Endodermal cell (in vitro differentiated cells): ENCODE data around the gene CMPK1. TPM values are rescaled to one million over a fixed set of nuclear protein-coding genes. Genes with fewer than 3 reads are reported as not detected.
"Not testable (repeated sequence)": the region's sequence is repeated elsewhere in the genome, so short reads cannot be mapped to it uniquely, and the experiment has no call there.

Experiments used
- DNase-seq: peaks from one replicate; pipeline ENCODE4 v3.0.0-alpha.2; 2017
- H3K27ac ChIP-seq: 2 replicates; pipeline ENCODE4 v1.5.1; 2013; ENCODE audit warnings: mild to moderate bottlenecking, low read depth, low read length, moderate library complexity
- H3K27me3 ChIP-seq: 2 replicates; pipeline ENCODE4 v1.6.1; 2013; ENCODE audit warnings: mild to moderate bottlenecking, low read length, moderate library complexity; ENCODE audit not compliant: insufficient read depth, control insufficient read depth, poor library complexity, severe bottlenecking
- H3K36me3 ChIP-seq: 2 replicates; pipeline ENCODE4 v1.7.0; 2013; ENCODE audit warnings: mild to moderate bottlenecking, low read length, moderate library complexity; ENCODE audit not compliant: control insufficient read depth, insufficient read depth
- H3K4me1 ChIP-seq: one replicate; pipeline ENCODE4 v1.7.0; 2013; ENCODE audit warnings: low read length; ENCODE audit not compliant: control insufficient read depth, insufficient read depth
- H3K4me3 ChIP-seq: 2 replicates; pipeline ENCODE4 v1.5.1; 2013; ENCODE audit warnings: mild to moderate bottlenecking, low read length, moderate library complexity
- H3K9ac ChIP-seq: 2 replicates; pipeline ENCODE4 v1.6.1; 2013; ENCODE audit warnings: mild to moderate bottlenecking, low read length, moderate library complexity; ENCODE audit not compliant: poor library complexity, severe bottlenecking; ENCODE audit errors: extremely low read depth
- H3K9me3 ChIP-seq: 2 replicates; pipeline ENCODE4 v1.6.1; 2013; ENCODE audit warnings: mild to moderate bottlenecking, low read length, moderate library complexity; ENCODE audit not compliant: control insufficient read depth
- H3K27ac Mint-ChIP-seq: 2 replicates; pipeline ENCODE4 v1.8.0; 2020; ENCODE audit warnings: mixed read lengths
- H3K27me3 Mint-ChIP-seq: 2 replicates; pipeline ENCODE4 v1.8.0; 2021; ENCODE audit warnings: mild to moderate bottlenecking, mixed read lengths; ENCODE audit not compliant: insufficient read depth
- H3K36me3 Mint-ChIP-seq: 2 replicates; pipeline ENCODE4 v1.8.0; 2020; ENCODE audit warnings: low read depth, mixed read lengths
- H3K4me1 Mint-ChIP-seq: 2 replicates; pipeline ENCODE4 v1.8.0; 2020; ENCODE audit warnings: mixed read lengths
- H3K4me3 Mint-ChIP-seq: 2 replicates; pipeline ENCODE4 v1.8.0; 2020; ENCODE audit warnings: mild to moderate bottlenecking, moderate library complexity, mixed read lengths
- H3K9me3 Mint-ChIP-seq: 2 replicates; pipeline ENCODE4 v1.8.0; 2020; ENCODE audit warnings: mild to moderate bottlenecking, mixed read lengths
- CTCF ChIP-seq: fragments of 200-600 bp; sonication (generic); conservative IDR thresholded peaks from 2 replicates; pipeline ENCODE4 v1.5.0; 2021; ENCODE audit warnings: antibody characterized with exemption, mild to moderate bottlenecking
- WGBS, 2 experiments: methylation state at CpG; one replicate each; pipeline versions ENCODE4 v1.1.5 to v1.1.7; 2013; ENCODE audit warnings: missing lambda C conversion rate in 2 of 2, mixed read lengths in 1 of 2; ENCODE audit not compliant: insufficient coverage in 1 of 2, insufficient read length in 1 of 2; 5-methylcytosine and 5-hydroxymethylcytosine counted together
- long read RNA-seq, 4 experiments: library from polyadenylated mRNA in 2 of 4; library from RNA in 1 of 4; library from capped mRNA in 1 of 4; stranded (forward) in 3 of 4; unstranded in 1 of 4; transcript quantifications; one replicate each; pipeline ENCODE4 v2.0.0, GENCODE V29; 2020 to 2021; ENCODE audit warnings: inconsistent platforms in 1 of 4
- polyA plus RNA-seq, 2 experiments: library from polyadenylated mRNA; stranded (reverse); fragments of 50-300 nt; gene quantifications; one replicate each; pipeline ENCODE4 v1.2.3, GENCODE V29; 2013
- total RNA-seq, 2 donors: library from RNA; stranded (reverse); fragmentation: NEBNext Ultra II Directional in 1 of 2; extraction: Animal tissue kit (Norgen Biotek cat#: 25700) in 1 of 2; gene quantifications; 2 replicates in 1 of 2; 3 replicates in 1 of 2; pipeline ENCODE4 v1.2.1, GENCODE V29; 2021

CMPK1 gene
- total RNA-seq, result 10 to 100 TPM; 41.6 to 42.0 TPM
- 51.7 TPM for polyA plus RNA-seq (2013, experiment 1 of 2)
- polyA plus RNA-seq (2013, experiment 2 of 2), result 52.1 TPM
- long read RNA-seq, experiment 1, transcript CMPK1-203 (6 exons, 2,930 nt), result major isoform, 23 of 33 reads
- long read RNA-seq, experiment 1, partial matches to known transcripts, result 6 of 33 reads
- long read RNA-seq, experiment 1, other reads (novel, unspliced or antisense), result 4 of 33 reads
- long read RNA-seq, experiment 2, transcript CMPK1-203 (6 exons, 2,930 nt), result major isoform, 98 of 105 reads
- long read RNA-seq, experiment 2, partial matches to known transcripts, result 2 of 105 reads
- long read RNA-seq, experiment 2, other reads (novel, unspliced or antisense), result 5 of 105 reads
- long read RNA-seq, experiment 3, transcript CMPK1-203 (6 exons, 2,930 nt), result major isoform, 220 of 228 reads
- long read RNA-seq, experiment 3, partial matches to known transcripts, result 3 of 228 reads
- long read RNA-seq, experiment 3, other reads (novel, unspliced or antisense), result 2 of 228 reads
- long read RNA-seq, experiment 4, transcript CMPK1-203 (6 exons, 2,930 nt), result major isoform, 26 of 30 reads
- long read RNA-seq, experiment 4, partial matches to known transcripts, result 3 of 30 reads
- long read RNA-seq, experiment 4, other reads (novel, unspliced or antisense), result 1 of 30 reads

GRCh38 chr1:47333578-47333921, at the start of gene CMPK1:
Gene CMPK1, plus strand, starts transcription at chr1:47333790. Its CDS starts 156 bp downstream, at chr1:47333946.
- Histone ChIP-seq H3K4me3 (peak within 1 kb of the TSS; percentile 81), H3K4me1 (no peaks in the 10 kb centered on the region), H3K9me3 (no peaks in the 10 kb centered on the region), H3K9ac (peak within 1 kb of the TSS; percentile 84), H3K27ac (peak within 1 kb of the TSS; percentile 95), H3K36me3 (peaks cover under 1% of the 10 kb centered on the region), H3K27me3 (no peaks in the 10 kb centered on the region)
- Mint-ChIP-seq H3K27me3 (no peaks in the 10 kb centered on the region), H3K27ac (peak within 1 kb of the TSS; percentile 98), H3K36me3 (no peaks in the 10 kb centered on the region), H3K4me1 (peaks cover 6% of the 10 kb centered on the region), H3K4me3 (no peak within 1 kb of the TSS), H3K9me3 (no peaks in the 10 kb centered on the region)
- no peak for TF ChIP-seq CTCF
- WGBS, 2 experiments, result 0% methylated on average over 40 of the region's 40 CpGs; no CpG with 5 or more reads in 1 of the 2 experiments
- peak; percentile 90 for DNase-seq

GRCh38 chr1:47288116-47288515, 45.5 kb upstream of the CMPK1 start:
- not testable (repeated sequence) for H3K27me3 Mint-ChIP-seq, H3K27ac Mint-ChIP-seq, H3K9me3 Mint-ChIP-seq, H3K27me3 ChIP-seq, DNase-seq, H3K4me3 ChIP-seq, H3K4me1 ChIP-seq, H3K4me3 Mint-ChIP-seq, H3K9me3 ChIP-seq, H3K9ac ChIP-seq, H3K4me1 Mint-ChIP-seq, H3K27ac ChIP-seq
- H3K36me3 ChIP-seq, result peaks cover 71% of the 10 kb centered on the region
- 100% methylated on average over 2 of the region's 4 CpGs; no CpG with 5 or more reads in 1 of the 2 experiments for WGBS, 2 experiments
- peaks cover 56% of the 10 kb centered on the region for H3K36me3 Mint-ChIP-seq

- H3K27me3 Mint-ChIP-seq, H3K9ac ChIP-seq, DNase-seq, H3K4me3 ChIP-seq, H3K27ac ChIP-seq, H3K27ac Mint-ChIP-seq, H3K9me3 ChIP-seq, H3K9me3 Mint-ChIP-seq, H3K4me3 Mint-ChIP-seq, H3K4me1 Mint-ChIP-seq, H3K4me1 ChIP-seq, H3K27me3 ChIP-seq: not testable (repeated sequence)
- WGBS, 2 experiments, result 97 to 100% methylated on average over 3 to 6 of the region's 6 CpGs
- peaks cover 62% of the 10 kb centered on the region for H3K36me3 Mint-ChIP-seq
- peaks cover 70% of the 10 kb centered on the region for H3K36me3 ChIP-seq
Observed at GRCh38 chr1:47294863-47295262, 38.7 kb upstream of the CMPK1 start.

- no peaks in the 10 kb centered on the region for H3K27me3 ChIP-seq
- TF ChIP-seq CTCF, result no peak
- peaks cover 70% of the 10 kb centered on the region for H3K36me3 ChIP-seq
- H3K4me3 Mint-ChIP-seq, result no peak overlapping the region
- H3K9me3 ChIP-seq, result no peaks in the 10 kb centered on the region
- H3K27ac ChIP-seq, result no peak overlapping the region
- no peak overlapping the region for H3K9ac ChIP-seq
- H3K27ac Mint-ChIP-seq, result no peak overlapping the region
- DNase-seq, result no peak
- H3K4me1 Mint-ChIP-seq, result peaks cover 9% of the 10 kb centered on the region
- H3K4me1 ChIP-seq, result peaks cover 5% of the 10 kb centered on the region
- WGBS, 2 experiments, result 100% methylated on average over 1 of the region's 2 CpGs; no CpG with 5 or more reads in 1 of the 2 experiments
- no peaks in the 10 kb centered on the region for H3K9me3 Mint-ChIP-seq
- no peak overlapping the region for H3K4me3 ChIP-seq
- H3K36me3 Mint-ChIP-seq, result peaks cover 59% of the 10 kb centered on the region
- no peaks in the 10 kb centered on the region for H3K27me3 Mint-ChIP-seq
Observed at GRCh38 chr1:47295579-47295978, 38.0 kb upstream of the CMPK1 start.
